Measurements from ENCODE around the gene ARHGAP18. TPM values are rescaled to one million over a fixed set of nuclear protein-coding genes. Genes with fewer than 3 reads are reported as not detected.
A peak's percentile ranks its signal among the peaks of the same experiment; 100 is the strongest.

Gene ARHGAP18
- total RNA-seq, 1 donor from 2014 or later: 5.6 TPM

- no peaks in the 10 kb centered on the region for H3K4me1 ChIP-seq
- H3K27me3 ChIP-seq (ENCODE audit: low read depth): no peaks in the 10 kb centered on the region
- TF ChIP-seq CTCF (IDR thresholded peaks at IDR 0.05; ENCODE audit: borderline replicate concordance): no peak
- H3K4me3 ChIP-seq: no peak overlapping the region
- peaks cover 6% of the 10 kb centered on the region for H3K36me3 ChIP-seq
- intact Hi-C loops (cut with micrococcal nuclease): no loop called here
- no peaks in the 10 kb centered on the region for H3K9me3 ChIP-seq (replicated peaks)
- DNase-seq: no peak
- H3K27ac ChIP-seq (replicated peaks): no peak overlapping the region
Observed at GRCh38 chr6:129624488-129624887, 85.5 kb downstream of the ARHGAP18 start.

- H3K9me3 ChIP-seq (replicated peaks): no peaks in the 10 kb centered on the region
- DNase-seq: no peak
- no peaks in the 10 kb centered on the region for H3K4me1 ChIP-seq
- intact Hi-C loops (cut with micrococcal nuclease): no loop called here
- no peaks in the 10 kb centered on the region for H3K27me3 ChIP-seq (ENCODE audit: low read depth)
- no peak for TF ChIP-seq CTCF (IDR thresholded peaks at IDR 0.05; ENCODE audit: borderline replicate concordance)
- no peak overlapping the region for H3K27ac ChIP-seq (replicated peaks)
- no peaks in the 10 kb centered on the region for H3K36me3 ChIP-seq
- H3K4me3 ChIP-seq: no peak overlapping the region
Observed at GRCh38 chr6:129623008-129623732, 86.8 kb downstream of the ARHGAP18 start.

- Histone ChIP-seq H3K27me3 (ENCODE audit: low read depth) (no peaks in the 10 kb centered on the region), H3K4me3 (no peak overlapping the region), H3K27ac (replicated peaks) (no peak overlapping the region), H3K4me1 (no peaks in the 10 kb centered on the region), H3K9me3 (replicated peaks) (no peaks in the 10 kb centered on the region), H3K36me3 (no peaks in the 10 kb centered on the region)
- intact Hi-C loops (cut with micrococcal nuclease): no loop called here
- no peak for DNase-seq
- peak; percentile 49 for TF ChIP-seq CTCF (IDR thresholded peaks at IDR 0.05; ENCODE audit: borderline replicate concordance)
Observed at GRCh38 chr6:129621252-129621651, 88.7 kb downstream of the ARHGAP18 start.

- H3K4me1 ChIP-seq: no peaks in the 10 kb centered on the region
- H3K9me3 ChIP-seq (replicated peaks): no peaks in the 10 kb centered on the region
- TF ChIP-seq CTCF (IDR thresholded peaks at IDR 0.05; ENCODE audit: borderline replicate concordance): no peak
- no peaks in the 10 kb centered on the region for H3K27me3 ChIP-seq (ENCODE audit: low read depth)
- no peak overlapping the region for H3K4me3 ChIP-seq
- no peaks in the 10 kb centered on the region for H3K36me3 ChIP-seq
- H3K27ac ChIP-seq (replicated peaks): no peak overlapping the region
- no peak for DNase-seq
- intact Hi-C loops (cut with micrococcal nuclease): no loop called here
Observed at GRCh38 chr6:129620234-129620610, 89.8 kb downstream of the ARHGAP18 start.

- H3K4me3 ChIP-seq: no peak overlapping the region
- intact Hi-C loops (cut with micrococcal nuclease): no loop called here
- no peak for TF ChIP-seq CTCF (IDR thresholded peaks at IDR 0.05; ENCODE audit: borderline replicate concordance)
- H3K4me1 ChIP-seq: no peaks in the 10 kb centered on the region
- H3K27me3 ChIP-seq (ENCODE audit: low read depth): no peaks in the 10 kb centered on the region
- H3K27ac ChIP-seq (replicated peaks): no peak overlapping the region
- H3K9me3 ChIP-seq (replicated peaks): no peaks in the 10 kb centered on the region
- no peaks in the 10 kb centered on the region for H3K36me3 ChIP-seq
- DNase-seq: no peak
Observed at GRCh38 chr6:129619579-129620233, 90.3 kb downstream of the ARHGAP18 start.
